Caco-2 (cell line): ENCODE measurements around the gene PPIE. TPM values are rescaled to one million over a fixed set of nuclear protein-coding genes. Genes with fewer than 3 reads are reported as not detected.

Experiments used
- BruUV-seq: library from RNA; stranded (reverse); fragments of 400-500 nt; replicated peaks from 2 replicates; lab custom pipeline; 2021; lab: Mats Ljungman, UMichigan
- CTCF ChIA-PET: fragments of 300-600 bp; sonication (Branson Sonifier 250); formaldehyde crosslinking; loops from one replicate; lab custom pipeline; 2022; ENCODE audit warnings: antibody characterized with exemption; lab: Charles Lee
- POLR2A ChIA-PET: fragments of 300-600 bp; sonication (Branson Sonifier 250); formaldehyde crosslinking; loops from one replicate; lab custom pipeline; 2022; ENCODE audit warnings: antibody characterized with exemption; lab: Charles Lee
- DNase-seq, 2 experiments: peaks; one replicate each; pipeline versions ENCODE4 v3.0.0 to v3.0.0-alpha.2; 2020 to 2022
- H3K27me3 ChIP-seq: replicated peaks from 2 replicates; pipeline ENCODE4 v1.6.0; 2011; ENCODE audit warnings: low read length; ENCODE audit not compliant: control insufficient read depth, insufficient read depth
- H3K36me3 ChIP-seq: 2 replicates; pipeline ENCODE4 v1.5.1; 2011; ENCODE audit warnings: low read length; ENCODE audit not compliant: control insufficient read depth, insufficient read depth
- H3K4me1 ChIP-seq: fragments of 250-450 bp; sonication (Bioruptor Pico); 2 replicates; pipeline ENCODE4 v1.5.1; 2020; ENCODE audit warnings: mild to moderate bottlenecking
- H3K4me3 ChIP-seq: 2 replicates; pipeline ENCODE4 v1.5.1; 2011; ENCODE audit warnings: low read depth, mild to moderate bottlenecking, control low read depth, low read length
- H3K9me3 ChIP-seq: fragments of 250-450 bp; sonication (Bioruptor Pico); 2 replicates; pipeline ENCODE4 v1.5.1; 2020; ENCODE audit warnings: mild to moderate bottlenecking, moderate library complexity
- H3K27ac Mint-ChIP-seq: one replicate; pipeline ENCODE4 v1.8.0; 2022; ENCODE audit warnings: mixed read lengths; ENCODE audit not compliant: unreplicated experiment
- H3K27me3 Mint-ChIP-seq: one replicate; pipeline ENCODE4 v1.8.0; 2022; ENCODE audit warnings: mixed read lengths; ENCODE audit not compliant: insufficient read depth, unreplicated experiment
- H3K36me3 Mint-ChIP-seq: one replicate; pipeline ENCODE4 v1.8.0; 2022; ENCODE audit warnings: mild to moderate bottlenecking, mixed read lengths; ENCODE audit not compliant: insufficient read depth, unreplicated experiment
- H3K4me1 Mint-ChIP-seq: one replicate; pipeline ENCODE4 v1.8.0; 2022; ENCODE audit warnings: low read depth, mixed read lengths; ENCODE audit not compliant: unreplicated experiment
- H3K4me3 Mint-ChIP-seq: one replicate; pipeline ENCODE4 v1.8.0; 2022; ENCODE audit warnings: mild to moderate bottlenecking, moderate library complexity, mixed read lengths; ENCODE audit not compliant: unreplicated experiment
- H3K9me3 Mint-ChIP-seq: one replicate; pipeline ENCODE4 v1.8.0; 2022; ENCODE audit warnings: mixed read lengths; ENCODE audit not compliant: unreplicated experiment
- intact Hi-C: fragments of 100-400 bp; cut with micrococcal nuclease; formaldehyde crosslinking; loops from one replicate; pipeline ENCODE4 v1.10.0; 2022; ENCODE audit not compliant: unreplicated experiment
- total RNA-seq: library from RNA; stranded (reverse); gene quantifications from 2 replicates; pipeline ENCODE4 v1.2.3, GENCODE V29; 2022
- TF ChIP-seq, protein P1 (sequence below), 2 experiments: fragments of 200-600 bp in 1 of 2; IDR thresholded peaks; 1 replicate in 1 of 2; 2 replicates in 1 of 2; pipeline versions ENCODE4 v1.5.1 to v1.8.0; 2011 to 2022; ENCODE audit warnings: antibody characterized with exemption in 1 of 2, control low read depth in 1 of 2, inconsistent platforms in 1 of 2, low read depth in 1 of 2, low read length in 1 of 2, mild to moderate bottlenecking in 1 of 2, moderate library complexity in 1 of 2; ENCODE audit not compliant: insufficient read depth in 1 of 2, severe bottlenecking in 1 of 2, unreplicated experiment in 1 of 2

Gene PPIE
- total RNA-seq, 1 experiment from 2014 or later: 39.2 TPM

DNA sequence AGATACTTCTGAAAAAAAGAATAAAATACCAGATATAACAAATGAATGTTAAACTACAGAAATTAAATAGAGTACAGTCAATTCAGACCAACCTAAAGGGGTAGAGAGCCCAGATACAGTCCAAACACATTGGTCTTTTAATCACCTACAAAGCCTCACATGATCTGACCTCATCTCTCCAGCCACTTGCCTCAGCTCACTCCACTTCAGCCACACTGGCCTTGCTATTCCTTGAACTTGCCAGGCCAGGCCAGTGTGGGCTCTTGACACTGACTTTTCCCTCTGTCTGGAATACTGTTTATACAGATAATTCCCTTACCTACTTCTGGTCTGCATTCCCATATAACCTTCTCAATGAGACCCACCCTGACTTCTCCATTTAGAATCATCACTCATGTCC is 17.0 kb upstream of the PPIE start:
- intact Hi-C loops: loop anchor here (5.0 kb wide), 1 partner anchor 76 kb away; no protein-coding TSS in a partner anchor
- TF ChIP-seq, protein P1, sequence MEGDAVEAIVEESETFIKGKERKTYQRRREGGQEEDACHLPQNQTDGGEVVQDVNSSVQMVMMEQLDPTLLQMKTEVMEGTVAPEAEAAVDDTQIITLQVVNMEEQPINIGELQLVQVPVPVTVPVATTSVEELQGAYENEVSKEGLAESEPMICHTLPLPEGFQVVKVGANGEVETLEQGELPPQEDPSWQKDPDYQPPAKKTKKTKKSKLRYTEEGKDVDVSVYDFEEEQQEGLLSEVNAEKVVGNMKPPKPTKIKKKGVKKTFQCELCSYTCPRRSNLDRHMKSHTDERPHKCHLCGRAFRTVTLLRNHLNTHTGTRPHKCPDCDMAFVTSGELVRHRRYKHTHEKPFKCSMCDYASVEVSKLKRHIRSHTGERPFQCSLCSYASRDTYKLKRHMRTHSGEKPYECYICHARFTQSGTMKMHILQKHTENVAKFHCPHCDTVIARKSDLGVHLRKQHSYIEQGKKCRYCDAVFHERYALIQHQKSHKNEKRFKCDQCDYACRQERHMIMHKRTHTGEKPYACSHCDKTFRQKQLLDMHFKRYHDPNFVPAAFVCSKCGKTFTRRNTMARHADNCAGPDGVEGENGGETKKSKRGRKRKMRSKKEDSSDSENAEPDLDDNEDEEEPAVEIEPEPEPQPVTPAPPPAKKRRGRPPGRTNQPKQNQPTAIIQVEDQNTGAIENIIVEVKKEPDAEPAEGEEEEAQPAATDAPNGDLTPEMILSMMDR (IDR thresholded peaks at IDR 0.05; ENCODE audit: insufficient read depth in 1 of 2, low read depth in 1 of 2, low read length in 1 of 2, severe bottlenecking in 1 of 2, unreplicated experiment in 1 of 2): no peak
- ChIA-PET POLR2A (no interaction called here), CTCF (no interaction called here)
- no peaks in the 10 kb centered on the region for H3K4me1 ChIP-seq
- Mint-ChIP-seq H3K9me3 (no peaks in the 10 kb centered on the region), H3K36me3 (no peaks in the 10 kb centered on the region), H3K4me3 (no peak overlapping the region), H3K27me3 (peaks cover 14% of the 10 kb centered on the region), H3K4me1 (no peaks in the 10 kb centered on the region), H3K27ac (no peak overlapping the region)
- no peaks in the 10 kb centered on the region for H3K27me3 ChIP-seq
- no peaks in the 10 kb centered on the region for H3K9me3 ChIP-seq
- DNase-seq: no peak
- H3K4me3 ChIP-seq: no peak overlapping the region
- BruUV-seq: no TSS peak
- no peaks in the 10 kb centered on the region for H3K36me3 ChIP-seq

GRCh38 chr1:39722495-39722894 is 16.2 kb upstream of the PPIE start:
- BruUV-seq: no TSS peak

GRCh38 chr1:39726600-39726999 is 12.1 kb upstream of the PPIE start:
- no peaks in the 10 kb centered on the region for H3K4me1 ChIP-seq
- no peak overlapping the region for H3K4me3 ChIP-seq
- Mint-ChIP-seq H3K27ac (no peak overlapping the region), H3K4me1 (no peaks in the 10 kb centered on the region), H3K36me3 (no peaks in the 10 kb centered on the region), H3K27me3 (peaks cover 30% of the 10 kb centered on the region), H3K4me3 (no peak overlapping the region), H3K9me3 (no peaks in the 10 kb centered on the region)
- TF ChIP-seq, protein P1 (IDR thresholded peaks at IDR 0.05; ENCODE audit: insufficient read depth in 1 of 2, low read depth in 1 of 2, low read length in 1 of 2, severe bottlenecking in 1 of 2, unreplicated experiment in 1 of 2): no peak
- ChIA-PET CTCF (no interaction called here), POLR2A (no interaction called here)
- H3K27me3 ChIP-seq: no peaks in the 10 kb centered on the region; the same call in 1 of the 2 replicates
- BruUV-seq: no TSS peak
- H3K36me3 ChIP-seq: no peaks in the 10 kb centered on the region
- H3K9me3 ChIP-seq: no peaks in the 10 kb centered on the region
- intact Hi-C loops: no loop called here
- DNase-seq: no peak

More at GRCh38 chr1:39722495-39722894, 16.2 kb upstream of the PPIE start:
- POLR2A ChIA-PET: no interaction called here
- no peaks in the 10 kb centered on the region for H3K4me1 Mint-ChIP-seq
- peaks cover 17% of the 10 kb centered on the region for H3K27me3 Mint-ChIP-seq
- H3K27me3 ChIP-seq: no peaks in the 10 kb centered on the region
- H3K36me3 Mint-ChIP-seq: no peaks in the 10 kb centered on the region
- CTCF ChIA-PET: no interaction called here
- intact Hi-C loops: loop anchor here (5.0 kb wide), 1 partner anchor 75 kb away; no protein-coding TSS in a partner anchor
- H3K9me3 ChIP-seq: no peaks in the 10 kb centered on the region
- no peak for DNase-seq
- TF ChIP-seq, protein P1 (IDR thresholded peaks at IDR 0.05; ENCODE audit: insufficient read depth in 1 of 2, low read depth in 1 of 2, low read length in 1 of 2, severe bottlenecking in 1 of 2, unreplicated experiment in 1 of 2): no peak
- no peak overlapping the region for H3K4me3 ChIP-seq
- no peaks in the 10 kb centered on the region for H3K4me1 ChIP-seq
- no peak overlapping the region for H3K4me3 Mint-ChIP-seq
- H3K27ac Mint-ChIP-seq: no peak overlapping the region
- no peaks in the 10 kb centered on the region for H3K9me3 Mint-ChIP-seq
- H3K36me3 ChIP-seq: no peaks in the 10 kb centered on the region
